Pancreas (tissue), 10 donors: ENCODE results near the gene AMH. TPM values are rescaled to one million over a fixed set of nuclear protein-coding genes. Genes with fewer than 3 reads are reported as not detected.

Source experiments
- ATAC-seq, 4 donors: fragments of 200-7000 bp; cut with Tn5 transposase; one replicate each; pipeline versions ENCODE4 v1.8.0 to v1.9.1; 2020; ENCODE audit warnings: mild to moderate bottlenecking in 4 of 4, moderate library complexity in 4 of 4
- DNase-seq, 6 donors: peaks; one replicate each; pipeline ENCODE4 v3.0.0-alpha.2; 2020
- FAIRE-seq: peaks from 2 replicates; lab custom pipeline; 2012; peaks lifted over from hg19 to GRCh38; lab: Jason Lieb, UNC
- H3K27ac ChIP-seq, 4 donors: fragments of 200-600 bp; sonication (generic); 1 replicate in 3 of 4; 2 replicates in 1 of 4; pipeline versions ENCODE4 v1.5.0 to v1.8.0; 2020
- H3K27me3 ChIP-seq, 4 donors: fragments of 200-600 bp; one replicate each; pipeline ENCODE4 v1.8.0; 2021
- H3K36me3 ChIP-seq, 3 donors: fragments of 200-600 bp; sonication (generic) in 1 of 3; one replicate each; pipeline versions ENCODE4 v1.5.0 to v1.8.0; 2020 to 2021
- H3K4me1 ChIP-seq, 3 donors: fragments of 200-600 bp; one replicate each; pipeline ENCODE4 v1.8.0; 2021
- H3K4me3 ChIP-seq, 4 donors: fragments of 200-600 bp; sonication (generic) in 2 of 4; one replicate each; pipeline versions ENCODE4 v1.5.0 to v1.8.0; 2020 to 2021
- H3K9me3 ChIP-seq, 4 donors: fragments of 200-600 bp; one replicate each; pipeline ENCODE4 v1.8.0; 2021
- WGBS, 2 donors: extraction: QIAGEN DNeasy Blood & Tissue Kit; methylation state at CpG; one replicate each; pipeline ENCODE4 v1.1.7; 2013; 5-methylcytosine and 5-hydroxymethylcytosine counted together
- intact Hi-C, 3 donors: fragments of 100-400 bp; cut with DNase I; formaldehyde crosslinking; loops; one replicate each; pipeline versions ENCODE4 v1.11.1 to v1.14.2; 2022
- polyA plus RNA-seq, 2 donors: library from polyadenylated mRNA; stranded (reverse); fragments of 200-250 nt; gene quantifications; one replicate each; pipeline ENCODE4 v1.2.3, GENCODE V29; 2013
- total RNA-seq, 6 donors: library from RNA; stranded (reverse); fragmentation: NEBNext Ultra II Directional in 4 of 6; extraction: Animal tissue kit (Norgen Biotek cat#: 25700) in 4 of 6; gene quantifications; one replicate each; pipeline versions ENCODE4 v1.2.1 to v1.2.4, GENCODE V29; 2021 to 2023
- TF ChIP-seq, protein P1 (sequence below), 4 donors: fragments of 200-600 bp; sonication (generic) in 3 of 4; IDR thresholded peaks; one replicate each; pipeline versions ENCODE4 v1.5.0 to v1.8.0; 2021; ENCODE audit warnings: antibody characterized with exemption in 4 of 4
- donor health status: healthy with polysubstance abuse.
- donor health status: DM: no; HTN: no; CAD: no; lungs with moderate emphysema.
- donor health status: DM: no; HTN: no; CAD: no.
- donor health status: control.
- donor health status: control.
- donor health status: Bipolar disorder and iron deficiency.
- donor health status: DM: yes; HTN: yes; CAD: no.
- donor health status: DM: no; HTN: no; CAD: no.
- donor health status: DM: no; HTN: no; CAD: no.
- donor health status: DM: yes; HTN: yes; CAD: no.

The AMH gene
- total and polyA plus RNA-seq, 8 donors: 1.4 to 9.5 (median 2.4) TPM

DNA sequence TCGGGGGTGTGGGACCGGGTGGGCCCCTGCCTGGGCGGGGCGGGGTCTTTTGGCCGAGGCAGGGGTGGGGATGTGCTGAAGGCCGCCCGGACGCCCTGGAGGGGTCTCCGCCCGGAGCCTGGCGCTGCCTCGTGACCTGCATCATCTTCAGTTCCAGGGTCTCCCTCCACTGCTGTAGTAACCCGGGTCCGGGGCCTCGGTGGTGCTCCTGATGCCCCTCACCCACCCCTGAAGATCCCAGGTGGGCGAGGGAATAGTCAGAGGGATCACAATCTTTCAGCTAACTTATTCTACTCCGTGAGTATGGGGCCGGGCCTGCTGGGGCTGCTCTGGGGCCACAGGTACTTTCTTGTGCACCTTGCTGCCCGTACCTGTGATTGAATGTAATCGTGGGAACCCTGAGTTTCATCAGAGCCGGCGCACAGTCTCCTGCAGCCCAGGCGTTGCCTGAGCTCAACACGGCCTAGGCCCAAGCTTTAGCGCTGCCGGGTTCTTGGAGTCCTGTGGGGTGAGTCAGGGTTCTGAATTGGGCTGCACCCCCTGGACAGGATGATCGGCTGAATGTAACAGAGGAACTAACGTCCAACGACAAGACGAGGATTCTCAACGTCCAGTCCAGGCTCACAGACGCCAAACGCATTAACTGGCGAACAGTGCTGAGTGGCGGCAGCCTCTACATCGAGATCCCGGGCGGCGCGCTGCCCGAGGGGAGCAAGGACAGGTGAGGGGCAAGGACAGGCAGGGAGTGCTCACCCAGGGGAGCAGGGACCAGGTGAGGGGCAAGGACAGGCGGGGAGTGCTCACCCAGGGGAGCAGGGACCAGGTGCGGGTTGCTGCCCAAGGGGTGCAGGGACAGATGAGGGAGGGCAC is 22.3 kb downstream of the AMH start:
- Histone ChIP-seq H3K4me3 (peak overlapping the region; percentile 82 to 99 (median 98)), H3K36me3 (peaks cover 0 to 13% (median 5%) of the 10 kb centered on the region in 3 donors), H3K27ac (peak overlapping the region; percentile 97 to 100 (median 98)), H3K27me3 (no peaks in the 10 kb centered on the region), H3K9me3 (no peaks in the 10 kb centered on the region), H3K4me1 (peaks cover 8 to 25% (median 20%) of the 10 kb centered on the region in 3 donors)
- TF ChIP-seq, protein P1, sequence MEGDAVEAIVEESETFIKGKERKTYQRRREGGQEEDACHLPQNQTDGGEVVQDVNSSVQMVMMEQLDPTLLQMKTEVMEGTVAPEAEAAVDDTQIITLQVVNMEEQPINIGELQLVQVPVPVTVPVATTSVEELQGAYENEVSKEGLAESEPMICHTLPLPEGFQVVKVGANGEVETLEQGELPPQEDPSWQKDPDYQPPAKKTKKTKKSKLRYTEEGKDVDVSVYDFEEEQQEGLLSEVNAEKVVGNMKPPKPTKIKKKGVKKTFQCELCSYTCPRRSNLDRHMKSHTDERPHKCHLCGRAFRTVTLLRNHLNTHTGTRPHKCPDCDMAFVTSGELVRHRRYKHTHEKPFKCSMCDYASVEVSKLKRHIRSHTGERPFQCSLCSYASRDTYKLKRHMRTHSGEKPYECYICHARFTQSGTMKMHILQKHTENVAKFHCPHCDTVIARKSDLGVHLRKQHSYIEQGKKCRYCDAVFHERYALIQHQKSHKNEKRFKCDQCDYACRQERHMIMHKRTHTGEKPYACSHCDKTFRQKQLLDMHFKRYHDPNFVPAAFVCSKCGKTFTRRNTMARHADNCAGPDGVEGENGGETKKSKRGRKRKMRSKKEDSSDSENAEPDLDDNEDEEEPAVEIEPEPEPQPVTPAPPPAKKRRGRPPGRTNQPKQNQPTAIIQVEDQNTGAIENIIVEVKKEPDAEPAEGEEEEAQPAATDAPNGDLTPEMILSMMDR (IDR thresholded peaks at IDR 0.05): no peak
- intact Hi-C loops: loop anchor here in 1 of 3 donors (5.0 kb wide), 1 partner anchor 34 kb away; the partner anchor contains the start of genes PLEKHJ1 and SF3A2
- FAIRE-seq (no peak), ATAC-seq (no peak), DNase-seq (peak in 1 of 6 donors; percentile 48)
- WGBS, 2 donors: 13 to 15% methylated on average over 43 of the region's 43 CpGs

- Histone ChIP-seq H3K4me1 (peaks cover 8 to 21% (median 14%) of the 10 kb centered on the region in 3 donors), H3K27ac (peak overlapping the region in 2 of 4 donors; percentile 54 to 70), H3K27me3 (no peaks in the 10 kb centered on the region), H3K9me3 (no peaks in the 10 kb centered on the region), H3K4me3 (peak overlapping the region in 2 of 4 donors; percentile 11 to 28), H3K36me3 (peaks cover 0 to 13% (median 5%) of the 10 kb centered on the region in 3 donors)
- TF ChIP-seq, protein P1 (IDR thresholded peaks at IDR 0.05): peak; percentile 91 to 98 (median 96)
- intact Hi-C loops: loop anchor here in 1 of 3 donors (5.0 kb wide), 1 partner anchor 36 kb away; the partner anchor contains the start of genes PLEKHJ1 and SF3A2
- 13 to 17% methylated on average over 42 to 45 of the region's 45 CpGs for WGBS, 2 donors
- no peak for FAIRE-seq
- peak; percentile 60 to 94 (median 83) for DNase-seq
- ATAC-seq: peak; percentile 26 to 32 (median 29)
Observed at GRCh38 chr19:2273356-2274184, 24.4 kb downstream of the AMH start.

DNA sequence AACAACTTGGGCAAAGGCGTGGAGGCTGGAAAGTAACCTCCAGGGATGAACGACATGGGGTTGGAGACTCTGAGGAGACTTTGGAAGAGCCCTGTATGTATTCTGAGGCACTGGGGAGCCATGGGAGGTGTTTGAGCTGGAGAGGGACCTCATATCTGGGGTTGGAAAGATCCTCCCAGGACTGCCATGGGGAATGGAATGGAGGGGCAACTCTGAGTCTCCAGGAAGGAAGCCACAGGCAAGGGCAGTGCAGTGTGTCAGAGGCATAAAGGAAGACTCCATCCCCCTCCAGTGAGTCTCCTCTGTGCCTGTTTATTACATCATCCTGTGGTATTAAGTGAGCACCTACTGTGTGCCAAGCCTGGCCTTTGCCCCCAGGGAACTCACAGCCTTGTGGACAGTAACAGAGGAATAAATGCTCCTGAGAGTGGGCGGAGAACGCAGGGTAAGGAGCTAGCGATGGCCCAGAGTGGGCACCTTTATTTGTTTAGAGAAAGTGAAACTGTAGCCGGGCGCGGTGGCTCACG is 25.1 kb downstream of the AMH start:
- Histone ChIP-seq H3K27me3 (no peaks in the 10 kb centered on the region), H3K4me1 (peaks cover 8 to 18% (median 12%) of the 10 kb centered on the region in 3 donors), H3K36me3 (peaks cover 0 to 13% (median 5%) of the 10 kb centered on the region in 3 donors), H3K27ac (peak overlapping the region in 3 of 4 donors; percentile 8 to 70 (median 54)), H3K4me3 (peak overlapping the region in 1 of 4 donors; percentile 28), H3K9me3 (no peaks in the 10 kb centered on the region)
- DNase-seq (no peak), FAIRE-seq (no peak), ATAC-seq (no peak)
- TF ChIP-seq, protein P1 (IDR thresholded peaks at IDR 0.05): no peak
- intact Hi-C loops: loop anchor here in 1 of 3 donors (5.0 kb wide), 1 partner anchor 37 kb away; the partner anchor contains the start of genes PLEKHJ1 and SF3A2
- 86 to 90% methylated on average over 9 of the region's 9 CpGs for WGBS, 2 donors

GRCh38 chr19:2274931-2275535 is 25.9 kb downstream of the AMH start:
- Histone ChIP-seq H3K4me3 (no peak overlapping the region), H3K4me1 (peaks cover 8 to 18% (median 12%) of the 10 kb centered on the region in 3 donors), H3K27ac (no peak overlapping the region), H3K27me3 (no peaks in the 10 kb centered on the region), H3K9me3 (no peaks in the 10 kb centered on the region), H3K36me3 (peaks cover 0 to 13% (median 5%) of the 10 kb centered on the region in 3 donors)
- ATAC-seq: peak in 3 of 4 donors; percentile 24 to 53 (median 29)
- TF ChIP-seq, protein P1 (IDR thresholded peaks at IDR 0.05): peak in 2 of 4 donors; percentile 16 to 28
- WGBS, 2 donors: 56 to 59% methylated on average over 16 of the region's 16 CpGs
- no peak for FAIRE-seq
- peak in 4 of 6 donors; percentile 50 to 67 (median 62) for DNase-seq
- intact Hi-C loops: loop anchor here in 2 of 3 donors (5.0 kb wide), 3 partner anchors 38 to 117 kb away; partner anchors contain the start of genes PLEKHJ1 (in 1 of the 2) and SF3A2 (in 1 of the 2)
